T-helper 2 cell treated with Interferon-gamma antibody and Interleukin-4, amounts not matched to agents 100 ng/mL and 5 ng/mL, for 36 hours (primary cell): ENCODE measurements around the gene HPD. TPM values are rescaled to one million over a fixed set of nuclear protein-coding genes. Genes with fewer than 3 reads are reported as not detected.

ENCODE experiments used
- intact Hi-C: fragments of 100-400 bp; cut with micrococcal nuclease; formaldehyde crosslinking; loops from one replicate; pipeline ENCODE4 v1.15.1; 2023
- total RNA-seq: library from RNA; stranded (reverse); gene quantifications from 2 replicates; pipeline ENCODE4 v1.2.3, GENCODE V29; 2022

HPD gene
- total RNA-seq, 1 donor from 2014 or later, result not detected

DNA sequence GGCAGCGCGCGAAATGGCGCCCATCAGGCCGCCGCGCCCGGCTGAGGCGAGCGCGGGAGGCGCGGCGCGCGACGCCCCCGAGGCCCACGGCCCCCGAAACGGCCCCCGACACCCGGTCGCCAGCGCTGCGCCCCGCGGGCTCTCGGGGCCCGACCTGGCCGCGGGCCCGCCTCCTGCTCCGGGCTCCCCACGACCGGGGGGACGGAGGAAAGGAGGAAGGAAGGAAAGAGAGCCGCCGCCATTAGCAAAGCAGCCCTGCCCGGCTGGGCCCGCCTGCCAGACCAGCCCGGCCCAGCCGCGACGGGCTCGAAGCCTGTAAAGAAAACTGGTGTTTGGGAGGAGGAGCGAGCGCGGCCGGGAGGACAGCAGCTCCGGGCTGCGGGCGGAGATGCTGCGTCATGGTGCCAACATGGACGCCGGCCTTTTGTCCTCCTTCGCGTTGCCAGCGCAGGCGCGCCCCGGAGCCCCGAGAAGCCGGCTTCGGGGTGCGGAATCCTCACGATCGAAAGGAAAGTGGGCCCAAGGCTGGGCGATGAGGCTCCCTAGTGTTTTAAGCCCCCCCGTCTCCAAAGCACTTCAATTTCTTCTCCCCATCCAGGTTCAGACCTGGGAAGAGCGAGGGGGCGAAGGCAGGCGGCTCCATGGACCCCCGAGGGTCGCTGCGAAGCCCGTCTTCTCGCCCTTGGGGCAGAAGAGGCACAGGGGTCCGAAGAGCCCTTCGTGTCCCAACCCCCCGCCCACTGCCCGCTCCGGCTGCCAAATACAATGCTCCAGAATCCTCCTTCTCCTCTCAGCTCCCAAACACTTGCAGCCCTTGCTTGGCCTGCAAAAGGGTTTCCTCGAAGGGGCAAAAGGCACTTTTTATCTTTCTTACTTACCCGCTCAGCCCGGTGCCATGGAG, 57.7 kb downstream of the HPD start:
- intact Hi-C loops, result loop anchor here (10.0 kb wide), 1 partner anchor 216 kb away; the partner anchor contains the start of gene KDM2B

DNA sequence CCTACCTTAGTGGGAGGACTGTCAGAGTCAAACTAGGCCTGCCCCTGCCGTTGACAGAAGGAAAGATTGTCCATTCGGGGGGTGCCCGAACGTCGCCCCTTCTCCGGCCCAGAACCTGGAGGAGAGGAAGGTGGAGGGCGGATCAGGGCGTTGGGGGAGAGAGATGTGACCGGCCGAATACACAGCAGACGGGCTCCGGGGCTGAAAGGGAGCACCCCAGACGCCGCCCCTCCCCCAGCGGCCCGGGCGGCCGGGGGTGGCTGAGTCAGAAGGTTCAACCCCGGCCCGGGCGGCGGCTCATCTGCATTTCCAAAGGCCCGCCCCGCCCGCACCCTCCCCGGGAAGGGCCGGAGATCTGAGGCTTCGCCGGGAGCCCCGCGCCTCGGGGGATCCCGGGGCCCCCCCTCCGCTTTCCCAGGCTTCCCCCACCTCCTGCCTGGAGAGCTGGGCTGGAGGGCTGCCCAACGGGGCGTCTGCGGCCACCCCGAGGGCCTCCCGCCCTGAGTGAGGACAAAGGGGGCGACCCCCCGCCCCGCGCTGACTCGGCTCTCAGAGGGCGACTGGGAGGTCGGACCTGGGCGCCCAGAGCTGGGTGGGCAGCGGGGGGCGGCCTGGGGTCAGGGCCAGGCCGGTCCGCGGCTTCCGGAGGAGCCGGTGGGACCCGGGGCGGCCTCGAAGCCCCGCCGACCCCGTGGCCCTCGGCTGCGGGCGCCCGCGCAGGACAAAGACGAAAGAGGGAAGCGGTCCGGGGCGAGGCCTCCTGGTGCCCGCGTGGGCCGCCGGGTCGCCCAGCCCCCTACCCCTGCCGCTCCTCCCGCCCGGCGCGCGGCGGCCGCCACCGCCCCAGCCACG, 58.6 kb downstream of the HPD start:
- intact Hi-C loops, result loop anchor here (1.0 to 10.0 kb wide), 3 partner anchors 88 to 1175 kb away; partner anchors contain the start of genes KDM2B, OGFOD2 and PSMD9

- intact Hi-C loops, result loop anchor here (1.0 to 10.0 kb wide), 2 partner anchors 89 to 1176 kb away; partner anchors contain the start of genes OGFOD2 and PSMD9
These were observed 59.4 kb downstream of the HPD start for GRCh38 chr12:121799156-121799841.

- intact Hi-C loops, result loop anchor here (1.0 to 10.0 kb wide), 2 partner anchors 90 to 1176 kb away; partner anchors contain the start of genes OGFOD2 and PSMD9
These were observed 59.9 kb downstream of the HPD start for GRCh38 chr12:121798787-121799155.

DNA sequence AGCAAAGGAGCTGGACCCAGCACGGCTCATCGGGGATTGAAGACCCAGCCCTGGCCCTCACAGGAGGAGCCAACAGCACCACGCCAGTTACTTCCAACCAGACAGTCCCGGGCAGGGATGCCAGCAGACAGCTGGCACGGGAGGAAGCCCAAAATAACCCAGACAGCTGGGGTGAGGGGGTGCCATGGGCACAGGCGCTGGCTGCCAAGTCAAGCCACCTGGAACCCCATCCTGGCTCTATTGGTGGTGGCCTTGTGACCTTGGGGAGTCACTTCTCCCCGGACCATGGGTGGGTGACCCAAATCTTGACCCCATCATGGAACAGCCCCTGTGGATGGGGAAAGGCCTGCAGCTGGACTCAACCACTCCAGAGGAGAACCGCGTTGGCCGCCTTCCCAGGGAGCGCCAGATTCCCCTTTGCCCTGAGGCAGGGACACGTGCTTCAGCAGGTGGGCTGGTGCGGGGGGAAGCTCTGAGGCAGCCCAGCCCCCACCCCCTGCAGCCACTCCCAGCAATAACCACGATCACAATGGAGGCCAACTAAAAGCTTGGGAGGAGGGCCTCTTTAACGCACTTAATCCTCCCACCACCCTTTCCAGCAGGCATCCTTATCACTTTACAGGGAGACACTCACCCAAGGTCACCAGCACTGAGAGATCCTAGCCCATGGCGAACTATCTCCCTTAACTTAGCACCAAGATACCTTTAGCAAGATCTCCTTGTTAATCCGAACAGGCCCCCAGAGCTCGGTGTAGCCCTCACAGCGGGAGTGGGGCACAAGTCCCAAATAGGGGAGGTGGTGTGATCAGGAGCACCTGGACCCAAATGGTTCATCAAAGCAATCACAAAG, 60.5 kb downstream of the HPD start:
- intact Hi-C loops, result loop anchor here (10.0 kb wide), 1 partner anchor 1177 kb away; the partner anchor contains the start of gene OGFOD2

- intact Hi-C loops, result loop anchor here (10.0 kb wide), 1 partner anchor 1178 kb away; the partner anchor contains the start of gene OGFOD2
These were observed 61.6 kb downstream of the HPD start for GRCh38 chr12:121796855-121797751.

DNA sequence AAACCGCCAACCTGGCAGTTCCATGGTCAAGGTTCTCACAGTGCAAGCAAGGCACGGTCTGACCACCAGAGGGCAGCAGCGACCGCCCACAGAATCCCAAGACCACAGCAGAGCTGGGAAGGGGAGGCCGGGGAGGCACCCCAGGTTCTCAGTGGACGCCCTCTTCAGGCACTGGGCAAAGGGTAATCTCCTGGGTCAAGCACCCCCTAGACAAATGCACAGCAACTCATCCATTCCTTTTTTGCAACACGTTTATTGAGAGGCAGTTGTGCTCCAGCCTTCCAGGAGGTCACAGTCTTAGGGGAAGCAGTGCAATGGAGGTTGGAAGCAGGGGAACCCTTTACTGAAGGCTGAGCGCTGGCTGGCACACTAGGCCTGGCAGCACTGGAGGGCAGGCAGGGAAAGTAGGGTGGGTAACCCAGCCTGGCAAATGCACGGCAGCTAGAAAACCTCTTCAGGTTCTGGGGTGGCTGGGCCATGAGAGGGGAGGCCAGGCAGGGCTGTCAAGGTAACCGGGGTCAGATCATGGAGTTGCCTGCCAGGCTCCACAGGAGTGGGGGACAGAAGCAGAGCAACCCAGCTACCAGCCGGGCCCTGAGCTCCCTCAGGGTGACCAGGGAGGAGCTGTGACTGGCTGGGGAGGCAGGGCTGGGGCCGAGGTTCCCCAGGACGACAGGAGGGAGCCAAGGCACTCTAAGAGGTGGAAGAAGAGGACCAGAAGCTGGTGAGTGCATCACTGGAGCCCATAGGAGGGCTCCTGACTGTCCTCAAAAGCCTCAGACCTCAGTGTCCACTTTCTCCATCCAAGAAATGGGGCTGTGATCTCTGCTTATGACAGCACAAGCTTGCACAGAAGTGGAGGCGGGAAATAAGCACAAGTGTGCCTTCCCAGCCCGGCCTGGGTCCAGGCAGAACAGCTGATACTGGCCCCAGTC, 63.4 kb downstream of the HPD start:
- intact Hi-C loops, result loop anchor here (2.0 to 10.0 kb wide), 5 partner anchors 44 to 1180 kb away; partner anchors contain the start of genes OGFOD2, ORAI1 and TMEM120B

DNA sequence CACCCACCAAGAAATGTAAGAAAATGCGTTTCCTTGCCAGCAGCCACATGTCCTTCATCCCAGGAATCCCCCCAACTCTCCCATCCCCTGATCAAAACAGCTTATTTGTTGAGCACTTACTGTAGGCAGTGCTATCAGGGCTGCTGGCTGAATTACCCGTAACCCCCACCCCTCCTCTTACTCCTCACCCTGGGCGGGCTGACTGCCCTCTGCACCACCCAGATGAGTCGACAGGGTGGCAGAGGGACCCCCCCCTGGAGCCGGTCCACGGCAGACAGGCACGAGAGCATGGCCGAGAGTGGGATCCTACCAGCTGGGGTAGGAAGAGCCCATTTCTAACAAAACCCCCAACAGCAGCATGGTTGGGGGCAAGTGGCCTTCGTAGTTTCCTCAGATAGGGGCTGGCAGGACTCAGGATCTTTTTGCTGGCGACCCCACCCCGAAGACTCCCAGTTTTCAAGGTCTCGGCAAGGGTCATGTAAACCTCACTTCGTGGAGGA, 64.1 kb downstream of the HPD start:
- intact Hi-C loops, result loop anchor here (1.0 to 10.0 kb wide), 10 partner anchors 9 to 1180 kb away; partner anchors contain the start of genes OGFOD2, ORAI1 and TMEM120B

- intact Hi-C loops, result loop anchor here (1.0 to 10.0 kb wide), 10 partner anchors 9 to 1181 kb away; partner anchors contain the start of genes OGFOD2, ORAI1 and TMEM120B
These were observed 64.7 kb downstream of the HPD start for GRCh38 chr12:121793838-121794533.

DNA sequence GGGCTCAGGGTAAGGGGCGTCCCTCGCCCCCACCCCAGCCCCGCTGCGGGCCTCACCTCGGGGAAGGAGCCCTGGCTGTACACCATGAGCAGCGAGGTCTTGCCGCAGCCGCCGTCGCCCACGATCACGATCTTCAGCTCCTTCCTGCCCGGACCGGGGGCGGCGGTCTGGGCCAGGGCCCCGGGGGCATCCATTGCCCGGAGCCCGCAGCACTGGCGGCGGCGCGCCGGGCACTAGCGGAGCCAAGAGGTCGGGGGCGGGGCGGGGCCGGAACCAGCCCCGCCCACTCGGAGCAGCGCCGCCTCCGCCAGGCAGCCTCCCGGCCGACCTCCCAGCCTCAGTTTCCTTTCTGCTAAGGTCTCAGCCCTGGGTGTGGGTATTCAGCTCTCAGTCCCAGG, 65.2 kb downstream of the HPD start, which contains the start of gene RHOF:
TSS of gene RHOF (minus strand) at position 249 of the 398 bp plus-strand sequence. CDS start at position 194, 55 bp downstream.
- intact Hi-C loops, result loop anchor here (10.0 kb wide), 1 partner anchor 1181 kb away; the partner anchor contains the start of gene OGFOD2

- intact Hi-C loops, result loop anchor here (10.0 kb wide), 1 partner anchor 1182 kb away; the partner anchor contains the start of gene OGFOD2
These were observed 65.8 kb downstream of the HPD start for GRCh38 chr12:121792607-121793439.

DNA sequence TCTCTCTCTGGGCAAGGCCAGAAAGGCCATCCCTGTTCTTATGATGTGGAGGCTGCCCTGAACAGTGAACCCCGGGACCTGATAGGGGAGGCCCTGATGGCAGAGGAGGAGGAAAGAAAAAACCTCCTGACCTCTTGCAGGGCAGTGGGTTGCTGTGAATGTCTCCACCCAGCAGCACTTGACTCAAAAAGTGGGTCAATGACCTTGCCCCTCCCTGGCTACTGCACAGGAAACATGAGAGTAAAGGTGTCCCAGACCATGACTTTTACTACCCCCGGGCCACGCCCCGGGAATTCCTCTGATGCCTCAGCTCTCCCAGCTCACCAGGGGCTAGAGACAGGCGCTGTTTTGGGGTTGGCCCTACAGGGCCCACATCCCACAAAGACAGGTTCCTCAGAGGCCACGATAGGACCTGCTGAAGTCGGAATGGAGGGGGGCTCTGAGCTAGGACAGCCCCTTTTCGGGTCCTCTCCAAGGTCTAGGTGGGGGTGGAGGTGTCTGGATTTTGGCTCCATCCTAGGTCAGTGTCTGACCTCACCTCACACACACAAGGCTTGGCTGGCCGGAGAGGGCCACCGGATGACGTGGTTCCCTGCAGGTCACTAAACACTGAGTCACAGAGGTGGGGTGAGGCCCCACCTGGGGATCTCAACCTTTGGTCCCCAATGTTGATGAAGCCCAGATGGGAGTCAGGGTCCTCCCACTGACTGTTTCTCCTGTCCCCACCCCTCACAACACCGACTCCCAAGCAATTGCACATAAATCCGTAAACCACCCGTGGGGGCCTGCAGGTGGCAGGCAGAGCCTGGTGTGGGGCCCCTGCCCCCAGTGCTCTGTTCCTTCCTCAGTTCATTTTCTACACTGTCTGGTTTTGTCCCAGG, 66.7 kb downstream of the HPD start:
- intact Hi-C loops, result loop anchor here (10.0 kb wide), 1 partner anchor 1183 kb away; the partner anchor contains the start of gene OGFOD2

- intact Hi-C loops, result loop anchor here (1.0 to 10.0 kb wide), 2 partner anchors 8 to 1184 kb away; partner anchors contain the start of gene OGFOD2
These were observed 67.9 kb downstream of the HPD start for GRCh38 chr12:121790785-121791184.
